ENCODE measurements around the gene RCBTB2.

- no peak for TF ChIP-seq CTCF (IDR thresholded peaks at IDR 0.05; ENCODE audit: extremely low read depth in 1 of 2, insufficient read depth in 1 of 2, low read depth in 1 of 2, low read length in 2 of 2)
- TF ChIP-seq POLR2A (IDR thresholded peaks at IDR 0.05; ENCODE audit: low read depth, low read length) = no peak
- no peak for TF ChIP-seq MAX (IDR thresholded peaks at IDR 0.05; ENCODE audit: insufficient read depth, insufficient read length)
- no peak for TF ChIP-seq POLR2AphosphoS5 (IDR thresholded peaks at IDR 0.05; ENCODE audit: insufficient read depth, low read depth, low read length)
These were observed 43.9 kb downstream of the RCBTB2 start for GRCh38 chr13:48488995-48489394.

Measured in endothelial cell of umbilical vein (primary cell).